Stimulated activated CD4-positive, alpha-beta T cell treated with anti-CD3 and anti-CD28 coated beads, TNF-alpha, amount 100 ng/mL, for 1 hour (primary cell): Measurements from ENCODE around the gene BTF3L4.

Experiments
- DNase-seq, 3 donors: peaks; one replicate each; pipeline ENCODE4 v3.0.0-alpha.2; 2020; ENCODE audit warnings: low read depth in 3 of 3, low spot score in 1 of 3

BTF3L4 gene

DNA sequence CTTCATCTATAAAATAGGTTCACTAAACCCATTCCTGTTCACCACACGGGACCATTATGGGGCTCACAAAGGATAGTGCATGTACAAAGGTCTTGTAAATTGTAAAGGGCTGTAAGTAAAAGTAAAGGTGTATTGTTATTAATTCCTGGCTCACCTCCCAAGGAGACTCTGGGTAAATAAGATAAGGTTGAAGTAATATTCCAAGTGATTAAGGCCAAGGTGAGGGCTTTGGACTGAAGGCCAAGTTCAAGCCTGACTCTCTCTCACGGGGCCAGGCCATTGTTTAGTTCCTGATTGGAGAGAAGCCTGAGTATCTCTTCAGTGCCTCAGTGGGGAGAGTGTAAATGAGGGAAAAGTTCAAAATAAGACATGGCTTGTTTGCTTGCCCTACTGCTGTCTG lies 66.3 kb downstream of the BTF3L4 start:
- no peak for DNase-seq

DNA sequence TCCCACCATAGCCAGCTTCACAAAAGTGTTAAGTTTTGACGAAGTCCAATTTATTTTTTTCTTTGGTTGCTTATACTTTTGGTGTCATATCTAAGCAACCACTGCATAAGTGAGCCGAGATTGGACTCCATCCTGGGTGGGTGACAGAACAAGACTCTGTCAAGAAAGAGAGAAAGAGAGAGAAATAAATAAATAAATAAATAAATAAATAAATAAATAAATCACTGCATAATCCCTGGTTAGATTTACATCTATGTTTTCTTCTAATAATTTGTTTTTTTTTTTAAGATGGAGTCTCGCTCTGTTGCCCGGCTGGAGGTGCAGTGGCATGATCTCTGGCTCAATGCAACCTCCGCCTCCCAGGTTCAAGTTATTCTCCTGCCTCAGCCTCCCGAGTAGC lies 67.5 kb downstream of the BTF3L4 start:
- no peak for DNase-seq

DNA sequence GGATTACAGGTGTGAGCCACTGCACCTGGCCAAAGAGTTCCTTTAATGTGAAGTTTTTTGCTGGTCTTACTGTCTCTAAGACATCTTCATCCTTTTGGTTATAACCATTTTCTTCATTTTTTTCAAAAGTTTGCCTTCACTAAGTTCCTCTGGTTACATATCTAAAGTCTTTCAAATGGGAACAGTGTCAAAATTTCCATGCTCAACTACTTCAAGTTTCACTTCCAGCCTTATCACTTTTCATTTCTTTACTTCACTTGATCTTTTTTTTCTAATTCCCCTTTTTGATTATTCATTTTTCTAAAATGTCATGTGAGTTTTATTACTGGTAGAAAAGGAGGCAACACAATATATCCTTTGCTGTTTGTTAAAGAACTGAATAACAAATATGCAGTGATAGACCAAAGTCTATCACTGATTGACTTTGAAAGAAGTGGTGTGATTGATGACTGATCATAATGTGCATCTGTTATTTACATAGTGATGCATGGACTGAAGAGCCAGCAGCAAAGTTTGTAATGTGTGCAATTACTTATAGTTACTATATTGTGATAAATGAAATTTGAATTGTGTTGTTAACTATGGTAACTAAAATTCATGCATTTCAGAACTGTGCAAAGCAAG lies 69.8 kb downstream of the BTF3L4 start:
- no peak for DNase-seq

DNA sequence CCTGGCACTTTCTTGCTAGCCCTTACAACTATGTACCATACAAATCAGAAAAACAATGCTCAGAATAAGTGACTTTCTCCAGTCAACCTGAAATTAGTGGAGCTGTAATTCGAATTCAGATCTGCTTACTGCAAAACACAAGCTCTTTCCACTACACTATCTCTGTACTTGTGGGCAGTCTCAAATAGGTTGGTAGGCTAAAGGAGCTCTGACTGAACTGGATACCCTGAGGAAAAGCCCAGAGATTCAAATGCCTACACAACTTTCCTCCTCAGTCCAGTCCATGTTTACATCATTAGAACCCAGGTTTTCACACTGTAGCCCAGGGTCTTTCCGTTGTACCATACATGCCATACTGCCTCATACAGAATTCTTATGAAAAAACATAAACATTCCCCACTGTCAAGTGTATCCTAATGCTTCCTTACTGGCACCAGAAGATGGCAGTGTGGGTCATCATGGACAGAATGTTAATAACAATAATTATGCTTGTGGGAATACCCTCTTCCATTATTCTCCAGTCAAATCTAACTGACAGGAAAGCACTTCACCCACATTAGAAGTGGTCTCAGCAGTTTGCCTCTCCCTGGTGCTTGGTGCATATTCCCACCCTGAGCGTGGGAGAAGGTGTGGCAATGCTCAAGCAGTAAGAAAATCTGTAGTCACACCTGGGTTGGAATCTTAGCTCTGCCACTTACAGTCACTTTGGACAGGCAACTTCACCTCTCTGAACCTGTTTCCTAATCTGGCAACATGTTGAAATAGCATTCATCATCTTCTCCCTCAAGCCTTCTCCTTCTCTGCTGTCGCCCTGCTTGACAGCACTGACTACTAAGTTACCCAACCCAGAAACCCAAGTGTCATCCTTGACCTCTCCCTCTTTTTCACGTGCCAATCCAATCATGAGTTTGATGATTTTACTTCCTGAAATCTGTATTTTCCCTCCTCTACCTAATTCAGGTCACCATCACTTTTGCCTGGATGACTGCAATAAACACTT lies 71.4 kb downstream of the BTF3L4 start:
- DNase-seq = no peak

DNA sequence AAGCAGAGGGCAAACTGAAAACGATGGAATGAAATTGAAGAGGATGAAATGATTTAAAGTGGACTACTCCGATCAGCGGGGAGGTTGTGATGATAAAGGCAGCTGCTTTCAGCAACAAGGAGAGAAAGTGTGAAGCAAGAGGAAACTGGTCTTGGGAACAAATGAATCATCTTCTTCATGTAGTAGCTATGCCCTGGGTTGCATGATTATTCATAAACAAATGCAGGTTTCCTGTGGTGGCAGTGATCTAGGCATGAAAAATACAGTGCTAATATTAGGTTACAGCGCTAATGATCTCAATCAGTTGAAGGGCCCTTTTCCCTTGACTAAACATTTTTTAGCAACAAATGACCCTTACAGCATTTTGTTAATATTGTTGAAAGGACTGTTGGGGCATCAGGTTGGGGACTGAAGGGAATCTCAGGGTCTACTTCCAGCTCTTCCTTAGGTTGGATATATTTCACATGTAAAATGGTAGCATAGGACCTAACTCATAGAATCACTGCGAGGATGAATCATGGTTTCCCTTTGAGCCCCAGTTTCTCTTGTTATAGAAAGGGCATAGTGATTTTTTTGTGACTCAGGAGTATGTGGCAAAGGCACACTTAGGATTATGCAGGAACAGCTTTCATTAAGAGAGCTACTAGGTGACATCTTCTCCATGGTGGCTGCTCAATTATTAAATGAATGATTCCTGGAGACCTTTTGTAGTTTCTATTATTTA lies 83.9 kb downstream of the BTF3L4 start:
- no peak for DNase-seq
